PC-3 (cell line): Measurements from ENCODE around the gene C6orf89. TPM values are rescaled to one million over a fixed set of nuclear protein-coding genes. Genes with fewer than 3 reads are reported as not detected.
"Not testable (repeated sequence)": the region's sequence is repeated elsewhere in the genome, so short reads cannot be mapped to it uniquely, and the experiment has no call there.

Source experiments
- ATAC-seq: fragments of 200-7000 bp; cut with Tn5 transposase; 2 replicates; pipeline ENCODE4 v1.9.1; 2020; ENCODE audit warnings: mild to moderate bottlenecking, moderate library complexity
- BruUV-seq: library from RNA; stranded (reverse); fragments of 400-500 nt; replicated peaks from 2 replicates; lab custom pipeline; 2021; lab: Mats Ljungman, UMichigan
- CTCF ChIA-PET: fragments of 300-600 bp; sonication (Branson Sonifier 250); formaldehyde crosslinking; loops from one replicate; lab custom pipeline; 2022; ENCODE audit warnings: antibody characterized with exemption; lab: Charles Lee
- POLR2A ChIA-PET: fragments of 300-600 bp; sonication (Branson Sonifier 250); formaldehyde crosslinking; loops from one replicate; lab custom pipeline; 2022; ENCODE audit warnings: antibody characterized with exemption; ENCODE audit not compliant: unreplicated experiment; lab: Charles Lee
- DNase-seq: peaks from one replicate; pipeline ENCODE4 v3.0.0-alpha.2; 2015
- H2AFZ ChIP-seq: fragments of 300-600 bp; sonication (generic); 2 replicates; pipeline ENCODE4 v1.6.0; 2016; ENCODE audit warnings: antibody characterized with exemption, low read length
- H3F3A ChIP-seq: fragments of 300-600 bp; sonication (generic); one replicate; pipeline ENCODE4 v1.6.0; 2017; ENCODE audit warnings: antibody characterized with exemption, low read length, control low read depth, mild to moderate bottlenecking; ENCODE audit not compliant: unreplicated experiment
- H3K27ac ChIP-seq: fragments of 300-600 bp; sonication (generic); 2 replicates; pipeline ENCODE4 v1.5.1; 2016; ENCODE audit warnings: mild to moderate bottlenecking, low read length
- H3K27me3 ChIP-seq: fragments of 300-600 bp; sonication (generic); 2 replicates; pipeline ENCODE4 v1.6.1; 2016; ENCODE audit warnings: low read length, mixed read lengths
- H3K36me3 ChIP-seq: fragments of 300-600 bp; sonication (generic); 2 replicates; pipeline ENCODE4 v1.6.1; 2016; ENCODE audit warnings: low read depth, mixed run types, low read length, mixed read lengths
- H3K4me1 ChIP-seq: fragments of 300-600 bp; sonication (generic); 2 replicates; pipeline ENCODE4 v1.5.1; 2016; ENCODE audit warnings: low read length; ENCODE audit not compliant: insufficient read depth
- H3K4me2 ChIP-seq: fragments of 300-600 bp; sonication (generic); 2 replicates; pipeline ENCODE4 v1.6.0; 2016; ENCODE audit warnings: low read length
- H3K4me3 ChIP-seq: fragments of 300-600 bp; sonication (generic); 2 replicates; pipeline ENCODE4 v1.5.1; 2016; ENCODE audit warnings: mild to moderate bottlenecking, low read length, mixed read lengths
- H3K79me2 ChIP-seq: fragments of 300-600 bp; sonication (generic); 2 replicates; pipeline ENCODE4 v1.6.1; 2017; ENCODE audit warnings: low read length, mixed read lengths
- H3K9ac ChIP-seq: fragments of 300-600 bp; sonication (generic); 2 replicates; pipeline ENCODE4 v1.6.0; 2016; ENCODE audit warnings: mild to moderate bottlenecking, low read length
- H3K9me2 ChIP-seq: fragments of 300-600 bp; sonication (generic); replicated peaks from 2 replicates; pipeline ENCODE4 v1.6.1; 2016; ENCODE audit warnings: mixed run types, low read length, mixed read lengths
- H3K9me3 ChIP-seq: fragments of 300-600 bp; sonication (generic); 2 replicates; pipeline ENCODE4 v1.6.1; 2016; ENCODE audit warnings: low read length, mixed read lengths
- H4K20me1 ChIP-seq: fragments of 300-600 bp; sonication (generic); 2 replicates; pipeline ENCODE4 v1.6.1; 2016; ENCODE audit warnings: low read length, mixed read lengths
- CTCF ChIP-seq: fragments of 300-600 bp; sonication (generic); conservative IDR thresholded peaks from 2 replicates; pipeline ENCODE4 v1.5.1; 2017; ENCODE audit warnings: antibody characterized with exemption, low read depth, mild to moderate bottlenecking, low read length
- EZH2 ChIP-seq: fragments of 300-600 bp; sonication (generic); IDR thresholded peaks from one replicate; pipeline ENCODE4 v1.6.1; 2017; ENCODE audit warnings: antibody characterized with exemption, mild to moderate bottlenecking, low read length; ENCODE audit not compliant: unreplicated experiment
- EZH2phosphoT487 ChIP-seq: fragments of 300-600 bp; sonication (generic); IDR thresholded peaks from 2 replicates; pipeline ENCODE4 v1.6.1; 2018; ENCODE audit warnings: mild to moderate bottlenecking, antibody characterized with exemption, low read length, borderline replicate concordance
- intact Hi-C: fragments of 100-400 bp; cut with micrococcal nuclease; formaldehyde crosslinking; loops from 2 replicates; pipeline ENCODE4 v1.9.0; 2023
- total RNA-seq: library from RNA; depleted of rRNA; stranded (reverse); fragments of >200 nt; gene quantifications from 2 replicates; pipeline ENCODE4 v1.2.3, GENCODE V29; 2014

Gene C6orf89
- total RNA-seq, 1 experiment from 2014 or later = 27.8 TPM

- no TSS peak for BruUV-seq
- Histone ChIP-seq H3K36me3 (no peaks in the 10 kb centered on the region), H3K79me2 (no peaks in the 10 kb centered on the region), H3K27me3 (no peaks in the 10 kb centered on the region), H3K4me2 (no peak overlapping the region), H3K9ac (no peak overlapping the region), H2AFZ (no peak overlapping the region), H4K20me1 (no peaks in the 10 kb centered on the region), H3K9me3 (no peaks in the 10 kb centered on the region), H3K9me2 (no peaks in the 10 kb centered on the region), H3K4me1 (peaks cover 10% of the 10 kb centered on the region), H3F3A (no peaks in the 10 kb centered on the region), H3K4me3 (no peak overlapping the region), H3K27ac (no peak overlapping the region)
- DNase-seq (no peak), ATAC-seq (no peak)
- intact Hi-C loops = no loop called here
- ChIA-PET CTCF (no interaction called here), POLR2A (interaction anchor here (0.7 kb wide), 1 partner anchor 155 kb away, joined by 3 read pairs; no protein-coding TSS in a partner anchor)
- no peak for TF ChIP-seq EZH2phosphoT487
- TF ChIP-seq CTCF = no peak
- no peak for TF ChIP-seq EZH2
Measured at GRCh38 chr6:36937896-36938295, 52.1 kb downstream of the C6orf89 start.

- H3K79me2 ChIP-seq = no peaks in the 10 kb centered on the region
- H3K9me3 ChIP-seq = no peaks in the 10 kb centered on the region
- CTCF ChIA-PET = no interaction called here
- H3F3A ChIP-seq = no peaks in the 10 kb centered on the region
- H2AFZ ChIP-seq = no peak overlapping the region
- no TSS peak for BruUV-seq
- H4K20me1 ChIP-seq = no peaks in the 10 kb centered on the region
- no peak overlapping the region for H3K4me2 ChIP-seq
- no peaks in the 10 kb centered on the region for H3K9me2 ChIP-seq
- H3K4me1 ChIP-seq = 0 out of 2 replicates have a peak, but pooled peaks cover 5% of the 10 kb centered on the region
- no peak overlapping the region for H3K27ac ChIP-seq
- POLR2A ChIA-PET = no interaction called here
- ATAC-seq = no peak
- H3K36me3 ChIP-seq = no peaks in the 10 kb centered on the region
- no peaks in the 10 kb centered on the region for H3K27me3 ChIP-seq
- no peak overlapping the region for H3K9ac ChIP-seq
- no peak overlapping the region for H3K4me3 ChIP-seq
- no peak for DNase-seq
- intact Hi-C loops = no loop called here
- TF ChIP-seq CTCF (no peak), EZH2 (no peak), EZH2phosphoT487 (no peak)
Measured at GRCh38 chr6:36938536-36938935, 52.8 kb downstream of the C6orf89 start.

GRCh38 chr6:36939005-36939404, 53.3 kb downstream of the C6orf89 start:
- H3F3A ChIP-seq, CTCF ChIA-PET, H2AFZ ChIP-seq, H3K27me3 ChIP-seq, ATAC-seq, H3K36me3 ChIP-seq, H3K4me3 ChIP-seq, H3K4me2 ChIP-seq, DNase-seq, H3K9me2 ChIP-seq, H4K20me1 ChIP-seq, H3K27ac ChIP-seq, H3K4me1 ChIP-seq, intact Hi-C loops, H3K9ac ChIP-seq, H3K79me2 ChIP-seq, H3K9me3 ChIP-seq, BruUV-seq, POLR2A ChIA-PET: not testable (repeated sequence)
